Activated CD4-positive, alpha-beta T cell treated with anti-CD3 and anti-CD28 coated beads, Interleukin-2, amount 50 U/mL, for 4 hours (primary cell): ENCODE results near the gene NRAP.

Experiments
- DNase-seq, 2 experiments: peaks; one replicate each; pipeline ENCODE4 v3.0.0-alpha.2; 2020

Gene NRAP

GRCh38 chr10:113639966-113640365 lies 23.9 kb downstream of the NRAP start:
- DNase-seq, result no peak

DNA sequence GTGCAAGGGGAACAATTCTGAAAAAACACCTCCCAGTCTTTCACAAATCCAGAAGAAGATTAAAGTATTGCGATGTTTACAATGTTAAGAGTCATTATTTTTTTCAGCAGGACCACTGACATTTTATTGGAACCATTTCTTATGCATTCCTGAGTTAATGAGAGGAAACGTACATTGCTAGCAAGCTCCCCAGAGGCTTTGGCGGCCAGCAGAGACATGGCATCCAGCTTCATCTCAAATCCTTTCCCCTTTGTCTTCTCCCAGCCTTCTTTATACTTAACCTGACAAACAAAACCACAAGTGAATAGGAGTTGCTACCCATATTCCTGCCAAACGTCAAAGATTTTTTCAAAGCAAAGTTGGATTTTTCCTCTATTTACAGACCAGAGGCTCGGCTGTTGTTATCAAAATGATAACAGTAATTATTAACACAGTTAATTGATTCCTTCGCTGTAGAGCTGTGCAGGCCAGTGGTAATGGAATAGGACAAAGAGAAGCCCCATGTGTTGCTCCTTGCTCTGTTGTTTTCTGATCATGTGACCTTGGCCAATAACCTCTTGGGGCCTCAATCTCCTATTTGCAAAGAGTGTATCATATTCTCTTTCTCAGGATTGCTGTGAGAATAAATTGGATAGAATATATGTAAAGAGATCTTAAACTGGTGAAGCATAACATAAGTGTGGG lies 32.0 kb downstream of the NRAP start:
- no peak for DNase-seq

DNA sequence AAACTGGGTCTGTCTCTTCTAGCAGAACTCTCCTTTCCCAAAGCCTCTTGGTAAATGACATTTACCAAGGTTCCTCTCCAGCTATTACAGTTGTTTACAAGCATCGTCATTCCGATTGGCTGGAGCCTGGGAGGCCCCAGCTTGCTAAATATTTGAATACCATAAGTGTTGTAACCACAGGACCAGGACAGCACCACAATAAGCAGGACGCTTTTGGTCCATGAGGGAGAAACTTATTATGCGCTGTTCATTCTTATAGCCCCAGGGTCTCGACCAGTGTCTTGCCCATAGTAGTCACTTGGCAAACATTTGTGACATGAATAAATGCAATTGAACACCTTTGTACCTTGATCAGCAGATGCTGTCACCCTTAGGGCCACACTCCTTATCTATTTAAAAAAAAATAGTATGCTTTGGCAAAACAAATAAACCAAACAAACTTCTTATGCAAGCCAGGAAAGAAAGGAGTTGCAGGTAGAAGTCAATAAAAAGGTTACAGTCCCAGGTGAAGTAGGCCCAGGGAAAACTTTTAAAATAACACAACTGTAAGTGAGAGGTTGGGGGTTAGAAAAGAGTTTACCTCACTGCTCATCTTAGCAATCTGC lies 32.8 kb downstream of the NRAP start:
- no peak for DNase-seq

DNA sequence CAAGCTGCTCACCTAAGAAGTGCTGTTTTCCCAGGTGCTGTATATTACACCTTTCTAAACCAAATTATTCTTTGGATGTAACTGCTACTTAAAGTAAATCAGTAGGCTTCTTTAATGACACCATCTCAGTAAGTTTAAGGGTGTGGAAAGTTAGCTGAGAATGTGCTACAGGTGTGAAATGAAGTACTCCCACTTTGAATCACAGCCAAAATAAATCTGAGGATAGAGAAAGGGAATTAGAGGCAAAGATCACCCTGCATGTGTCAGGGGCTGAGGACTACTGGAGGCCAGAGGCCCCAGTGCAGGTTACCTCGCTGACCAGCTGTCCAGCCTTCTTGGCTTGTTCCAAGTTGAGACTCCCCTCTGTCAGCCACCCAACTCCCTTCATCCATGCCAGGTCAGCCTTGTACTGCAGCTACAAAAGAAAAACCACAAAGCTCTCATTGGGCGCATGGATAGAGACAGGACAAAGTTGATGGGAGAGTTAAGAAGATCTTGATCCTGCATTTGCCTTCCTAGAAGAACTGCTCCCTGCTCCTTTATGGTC lies 35.2 kb downstream of the NRAP start:
- DNase-seq, result no peak

DNA sequence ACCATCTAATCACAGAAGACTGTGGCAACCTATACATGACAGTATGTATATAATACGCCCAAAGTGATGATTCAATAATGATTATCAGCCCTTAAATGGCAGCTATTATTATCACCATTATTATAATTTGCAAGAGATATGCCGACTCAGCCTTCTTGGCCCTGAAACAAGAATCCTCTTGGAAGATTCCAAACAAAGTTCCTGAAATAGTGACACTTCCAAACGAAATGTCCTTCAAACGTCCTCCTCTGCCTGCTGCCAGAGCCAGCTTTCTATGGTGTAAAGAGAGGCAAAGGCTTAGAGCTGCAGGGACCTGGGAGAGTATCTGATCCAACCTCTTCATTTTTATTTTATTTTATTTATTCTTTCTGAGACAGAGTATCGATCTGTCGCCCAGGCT lies 36.0 kb downstream of the NRAP start:
- DNase-seq, result no peak

GRCh38 chr10:113626809-113627355 lies 37.0 kb downstream of the NRAP start:
- no peak for DNase-seq

- no peak for DNase-seq
These were observed 38.2 kb downstream of the NRAP start for GRCh38 chr10:113625461-113626186.

DNA sequence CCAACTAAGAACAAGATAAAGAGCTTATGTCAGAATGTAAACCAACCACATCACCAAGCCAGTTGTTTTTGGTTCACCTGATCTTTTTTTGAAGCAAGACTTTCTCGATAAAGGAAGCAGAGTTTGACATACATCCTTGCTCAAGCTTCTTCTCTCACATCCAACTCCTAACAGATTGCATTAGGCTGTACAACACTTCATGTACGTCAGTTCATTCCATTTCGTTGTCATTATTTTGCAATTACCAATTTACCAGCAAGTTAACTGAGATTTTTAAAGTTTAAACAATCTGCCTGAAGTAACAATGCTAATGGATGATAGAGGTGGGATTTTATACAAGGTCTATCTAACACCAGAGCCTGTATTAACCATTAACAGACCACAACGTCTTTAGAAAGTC lies 41.0 kb downstream of the NRAP start:
- no peak for DNase-seq

DNA sequence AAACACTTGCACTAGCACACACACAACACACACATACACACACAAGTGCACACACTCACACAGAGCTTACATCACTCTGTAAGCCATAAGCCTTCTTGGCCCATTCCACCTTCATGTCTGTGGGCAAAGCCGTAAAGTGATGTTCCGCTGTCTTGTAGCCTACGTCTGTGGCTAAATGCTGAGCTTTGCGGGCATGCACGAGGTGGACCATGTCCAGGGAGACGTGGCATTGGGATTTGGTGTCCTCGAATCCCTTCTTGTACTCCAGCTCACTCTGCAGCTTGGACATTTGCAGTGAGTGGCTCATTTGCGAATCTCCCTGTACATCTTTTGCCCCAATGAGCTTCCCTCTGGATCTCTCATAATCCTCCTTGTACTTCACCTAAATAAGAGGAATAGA lies 42.0 kb downstream of the NRAP start:
- DNase-seq, result no peak

DNA sequence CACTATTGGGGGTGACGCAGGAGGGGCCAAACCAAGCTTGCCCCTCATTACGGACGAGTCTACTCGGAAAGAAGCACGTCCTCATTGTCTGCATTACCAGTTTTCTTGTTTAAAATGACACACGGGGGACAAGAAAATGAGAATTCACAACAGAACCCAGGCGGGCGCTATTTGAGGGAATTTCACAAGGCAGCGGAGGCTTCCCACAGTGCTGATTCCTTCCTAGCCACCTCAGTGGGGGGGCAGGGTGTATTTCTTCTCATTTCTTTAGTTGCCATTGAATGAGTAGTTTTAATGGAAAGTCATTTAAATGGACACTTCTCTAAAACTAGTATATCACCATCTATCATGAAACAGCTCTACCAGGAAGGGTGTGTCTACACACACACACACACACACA lies 42.9 kb downstream of the NRAP start:
- no peak for DNase-seq

GRCh38 chr10:113620511-113620910 lies 43.3 kb downstream of the NRAP start:
- no peak for DNase-seq

DNA sequence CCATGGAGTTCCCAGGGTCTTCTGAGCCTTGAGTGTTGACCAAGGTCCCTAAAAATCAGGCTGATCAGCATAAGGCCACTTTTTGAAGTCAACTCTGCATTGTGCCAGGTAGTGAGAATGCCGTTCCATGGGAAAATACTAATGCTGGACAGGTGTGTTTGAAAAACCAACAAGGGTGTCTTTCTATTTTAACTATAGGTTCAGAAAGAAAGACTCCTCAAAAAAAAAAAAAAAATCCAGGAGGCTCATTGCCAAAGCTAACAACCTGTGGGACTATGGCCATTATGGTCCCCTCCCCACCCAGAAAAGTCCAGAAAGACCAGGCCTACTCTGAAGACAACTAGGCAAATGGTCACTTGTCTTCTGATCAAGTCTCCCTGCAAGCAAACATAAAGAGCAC lies 44.4 kb downstream of the NRAP start:
- DNase-seq, result no peak

GRCh38 chr10:113618338-113618737 lies 45.5 kb downstream of the NRAP start:
- DNase-seq, result no peak

- DNase-seq, result no peak
These were observed 46.8 kb downstream of the NRAP start for GRCh38 chr10:113617086-113617485.

DNA sequence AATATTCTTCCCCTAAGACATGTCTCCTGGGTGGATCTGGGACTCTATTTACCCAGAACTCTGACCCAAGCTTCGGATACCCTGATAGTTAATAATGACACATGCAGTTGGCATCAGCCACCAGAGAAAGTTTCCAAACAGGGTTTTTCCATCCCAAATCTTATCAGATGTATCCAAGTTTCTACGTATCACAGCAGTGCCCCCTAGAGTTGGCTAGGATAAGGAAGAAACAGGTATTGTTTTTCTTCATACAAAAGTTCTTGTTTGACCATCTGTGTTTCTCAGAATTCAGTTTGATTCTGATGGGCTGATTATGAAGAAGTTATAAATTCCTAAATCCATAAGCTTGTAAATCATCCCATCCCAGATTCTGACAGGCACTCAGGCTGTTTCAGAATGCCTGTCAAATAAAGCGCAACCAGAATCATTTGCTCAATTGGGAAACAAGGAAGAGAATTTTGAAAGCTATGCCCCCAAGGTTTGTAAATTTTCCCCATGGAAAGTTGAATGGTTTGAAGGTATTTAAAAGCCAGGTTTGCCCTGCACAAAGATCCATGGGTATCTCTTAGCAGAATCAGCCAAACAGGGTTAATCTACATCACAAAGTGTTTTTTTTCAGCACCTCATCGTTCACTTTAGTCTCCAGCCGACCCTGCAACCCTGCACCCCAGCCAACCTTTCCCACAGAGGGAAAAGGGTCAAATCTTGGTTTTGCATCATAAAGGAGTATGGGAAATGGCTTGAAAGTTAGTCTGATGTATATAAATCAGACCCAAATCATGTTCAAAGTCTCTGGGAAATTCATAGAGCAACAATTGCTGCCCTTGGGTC lies 47.4 kb downstream of the NRAP start:
- DNase-seq, result no peak

DNA sequence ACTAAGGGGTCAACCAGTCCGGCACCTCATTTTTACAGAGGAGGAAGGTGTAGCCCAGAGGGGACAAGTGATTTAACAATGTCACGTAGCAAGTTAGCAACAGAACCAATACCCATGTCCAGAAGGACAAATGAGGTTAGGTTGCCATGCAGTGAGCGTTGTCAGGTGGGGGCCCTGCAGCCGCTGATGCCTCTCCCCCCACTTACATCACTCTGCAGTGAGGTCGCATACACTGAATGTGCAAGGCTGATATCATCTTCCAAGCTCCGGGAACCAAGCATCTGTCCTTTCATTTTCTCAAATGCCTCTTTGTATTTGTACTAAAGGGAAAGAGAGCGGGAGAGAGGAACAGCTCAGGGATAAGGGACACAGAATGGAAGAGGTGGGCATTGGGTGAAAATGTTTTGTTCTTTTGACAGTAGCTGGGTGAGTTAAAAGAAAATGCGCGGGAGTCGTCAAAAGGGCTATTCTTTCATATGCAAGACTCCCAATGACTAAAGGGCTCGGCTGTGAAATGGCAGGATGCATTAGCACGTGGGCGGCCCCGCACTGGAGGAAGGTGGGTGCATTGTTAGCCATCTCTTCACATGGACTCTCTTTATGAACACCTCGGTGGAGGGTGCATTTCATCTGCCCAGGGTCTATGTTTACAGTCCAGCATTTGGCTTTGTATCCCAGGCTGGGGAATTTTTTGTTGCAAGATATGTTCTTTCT lies 49.7 kb downstream of the NRAP start:
- DNase-seq, result no peak

- DNase-seq, result no peak
These were observed 50.4 kb downstream of the NRAP start for GRCh38 chr10:113613427-113613826.

DNA sequence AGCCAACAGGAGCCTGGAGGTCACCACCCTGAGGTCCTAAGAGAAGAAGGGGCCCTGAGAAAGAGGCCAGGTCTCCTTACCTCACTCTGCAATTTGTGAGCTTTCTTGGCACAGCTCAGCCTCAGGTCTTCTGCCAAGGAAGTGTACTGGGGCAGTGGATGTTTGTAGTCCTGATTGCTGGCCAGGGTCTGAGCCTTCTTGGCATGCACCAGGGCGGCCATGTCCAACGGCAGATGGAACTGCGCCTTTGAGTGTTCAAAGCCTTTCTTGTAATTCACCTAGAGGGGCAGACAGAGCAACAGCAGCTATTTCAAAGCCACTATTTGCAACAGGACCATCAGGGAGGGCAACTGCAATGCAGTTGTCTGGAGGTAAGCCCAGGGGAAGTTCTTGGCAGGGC lies 51.7 kb downstream of the NRAP start:
- no peak for DNase-seq

DNA sequence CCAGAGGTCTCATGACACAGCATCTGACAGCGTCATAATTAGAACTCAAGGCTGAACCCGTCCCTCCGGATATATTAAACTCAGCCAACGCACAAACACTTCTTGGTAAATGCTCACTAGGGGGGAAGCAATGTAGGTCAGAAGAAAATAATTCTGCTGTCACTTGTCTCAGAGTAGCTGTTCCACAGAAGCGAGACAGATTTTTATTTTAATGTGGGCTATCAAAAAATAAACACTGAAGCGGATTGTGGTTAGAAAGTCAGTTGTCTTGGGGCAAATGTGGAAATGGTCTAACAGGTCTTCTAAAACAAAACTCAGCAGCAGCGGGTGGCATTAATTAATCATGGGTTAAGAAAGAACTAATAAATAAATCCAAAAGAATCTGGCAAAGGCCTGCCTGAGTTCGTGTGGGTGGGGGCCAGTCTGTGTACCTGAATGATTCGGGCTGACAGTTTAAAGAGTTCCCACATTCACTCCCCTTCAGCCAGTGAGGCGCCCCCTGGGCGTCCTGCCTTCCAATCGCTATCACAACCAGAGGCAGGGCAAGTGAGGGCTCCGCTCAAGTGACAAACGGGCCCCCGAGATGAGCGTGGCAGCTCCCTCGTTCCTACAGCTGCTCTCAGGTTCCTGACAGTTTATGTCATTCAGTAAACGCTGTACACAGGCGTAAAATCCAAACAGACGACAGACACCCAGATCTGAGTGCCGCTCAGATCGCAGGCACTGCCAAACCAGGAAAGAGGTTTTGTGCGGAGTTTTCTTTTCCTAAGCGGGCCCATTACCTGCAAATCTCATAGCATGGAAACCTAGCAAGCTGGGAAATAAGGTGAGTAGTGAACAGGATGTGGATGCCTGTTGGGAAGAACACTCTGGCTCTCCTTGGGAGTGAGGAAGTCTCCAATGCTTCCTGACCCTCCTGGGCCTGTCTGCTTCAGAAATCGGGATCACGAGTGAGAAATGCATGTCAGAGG lies 52.9 kb downstream of the NRAP start:
- DNase-seq, result no peak

DNA sequence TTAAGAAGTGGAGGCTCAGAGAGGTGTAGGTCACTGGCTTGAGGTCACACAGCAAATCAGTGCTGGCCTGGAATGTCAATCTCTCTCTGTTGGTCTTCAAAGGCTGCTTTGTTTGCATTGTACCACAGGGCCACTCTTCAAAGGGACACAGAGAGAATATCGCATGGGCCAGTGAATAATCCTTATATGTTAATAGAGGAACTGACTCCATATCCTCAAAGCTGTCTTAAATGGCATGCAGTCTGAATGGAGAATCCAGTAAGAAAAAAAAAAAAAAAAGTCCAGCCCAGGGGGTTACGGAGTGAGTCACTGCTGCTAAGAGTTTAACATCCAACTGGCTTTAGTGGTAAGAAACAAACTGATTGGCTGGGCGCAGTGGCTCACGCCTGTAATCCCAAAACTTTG lies 54.1 kb downstream of the NRAP start:
- DNase-seq, result no peak
